IMR-90 (cell line): ENCODE results near the gene DSCAML1. TPM values are rescaled to one million over a fixed set of nuclear protein-coding genes. Genes with fewer than 3 reads are reported as not detected.

ENCODE experiments used
- ATAC-seq: fragments of 200-7000 bp; cut with Tn5 transposase; 2 replicates; pipeline ENCODE4 v1.9.1; 2020; ENCODE audit warnings: low read depth, mild to moderate bottlenecking, moderate library complexity
- BruUV-seq: library from RNA; stranded (reverse); fragments of 400-500 nt; replicated peaks from 2 replicates; lab custom pipeline; 2021; lab: Mats Ljungman, UMichigan
- CTCF ChIA-PET: fragments of 300-600 bp; formaldehyde crosslinking; extraction: SDS; loops from one replicate; lab custom pipeline; 2021; ENCODE audit warnings: antibody characterized with exemption; lab: Yijun Ruan, JAX
- POLR2A ChIA-PET: fragments of 300-600 bp; sonication (Branson Sonifier 250); formaldehyde crosslinking; loops from one replicate; lab custom pipeline; 2022; ENCODE audit warnings: antibody characterized with exemption; ENCODE audit not compliant: unreplicated experiment; lab: Charles Lee
- DNase-seq: peaks from one replicate; pipeline ENCODE4 v3.0.0; 2013
- H2AFZ ChIP-seq: replicated peaks from 2 replicates; pipeline ENCODE3; 2013; ENCODE audit warnings: low read length, mild to moderate bottlenecking; ENCODE audit not compliant: poor library complexity
- H2AK5ac ChIP-seq: 2 replicates; pipeline ENCODE4 v1.6.1; 2013; ENCODE audit warnings: low read depth, low read length, inconsistent platforms
- H2AK9ac ChIP-seq: replicated peaks from 2 replicates; pipeline ENCODE3; 2013; ENCODE audit warnings: mild to moderate bottlenecking, low read depth, low read length, moderate library complexity; ENCODE audit not compliant: poor library complexity
- H2BK120ac ChIP-seq: 2 replicates; pipeline ENCODE4 v1.6.1; 2013; ENCODE audit warnings: low read depth, low read length, inconsistent platforms
- H2BK15ac ChIP-seq: 3 replicates; pipeline ENCODE4 v1.6.1; 2013; ENCODE audit warnings: low read depth, low read length, inconsistent platforms
- H2BK20ac ChIP-seq: 2 replicates; pipeline ENCODE4 v1.6.1; 2013; ENCODE audit warnings: low read depth, mild to moderate bottlenecking, inconsistent platforms, low read length, moderate library complexity
- H2BK5ac ChIP-seq: 2 replicates; pipeline ENCODE4 v1.6.1; 2013; ENCODE audit warnings: mild to moderate bottlenecking, low read depth, low read length, inconsistent platforms; ENCODE audit not compliant: poor library complexity, severe bottlenecking
- H3K14ac ChIP-seq: replicated peaks from 2 replicates; pipeline ENCODE4 v1.6.1; 2013; ENCODE audit warnings: low read depth, low read length, inconsistent platforms
- H3K18ac ChIP-seq: 2 replicates; pipeline ENCODE4 v1.6.1; 2013; ENCODE audit warnings: low read depth, low read length, control low read depth
- H3K23ac ChIP-seq: 2 replicates; pipeline ENCODE4 v1.6.1; 2013; ENCODE audit warnings: low read depth, low read length, inconsistent platforms
- H3K27ac ChIP-seq: 2 replicates; pipeline ENCODE4 v1.5.1; 2013; ENCODE audit warnings: mild to moderate bottlenecking, control low read depth, low read length; ENCODE audit not compliant: insufficient read depth
- H3K27me3 ChIP-seq: 2 replicates; pipeline ENCODE4 v1.6.1; 2013; ENCODE audit warnings: low read length; ENCODE audit not compliant: control insufficient read depth, insufficient read depth
- H3K36me3 ChIP-seq: 2 replicates; pipeline ENCODE4 v1.6.1; 2013; ENCODE audit warnings: low read length, mixed read lengths; ENCODE audit not compliant: control insufficient read depth, insufficient read depth
- H3K4ac ChIP-seq: 2 replicates; pipeline ENCODE4 v1.6.1; 2013; ENCODE audit warnings: low read depth, low read length, inconsistent platforms
- H3K4me1 ChIP-seq: 2 replicates; pipeline ENCODE4 v1.6.1; 2013; ENCODE audit warnings: low read length, mixed read lengths; ENCODE audit not compliant: control insufficient read depth, insufficient read depth
- H3K4me2 ChIP-seq: 2 replicates; pipeline ENCODE4 v1.6.1; 2013; ENCODE audit warnings: low read depth, mild to moderate bottlenecking, control low read depth, low read length, moderate library complexity
- H3K4me3 ChIP-seq: 2 replicates; pipeline ENCODE4 v1.5.1; 2013; ENCODE audit warnings: low read depth, mild to moderate bottlenecking, control low read depth, low read length, moderate library complexity; ENCODE audit not compliant: insufficient read depth
- H3K56ac ChIP-seq: 2 replicates; pipeline ENCODE4 v1.6.1; 2013; ENCODE audit warnings: low read length, inconsistent platforms; ENCODE audit not compliant: insufficient read depth; ENCODE audit errors: extremely low read depth
- H3K79me1 ChIP-seq, 2 experiments: 2 replicates each; pipeline ENCODE4 v1.6.1; 2013; ENCODE audit warnings: low read length in 2 of 2, inconsistent platforms in 1 of 2, low read depth in 1 of 2
- H3K9ac ChIP-seq: 2 replicates; pipeline ENCODE4 v1.6.1; 2013; ENCODE audit warnings: low read depth, low read length, control low read depth
- H3K9me1 ChIP-seq: 2 replicates; pipeline ENCODE4 v1.6.1; 2013; ENCODE audit warnings: low read length, inconsistent platforms; ENCODE audit not compliant: insufficient read depth
- H3K9me3 ChIP-seq: 2 replicates; pipeline ENCODE4 v1.6.1; 2013; ENCODE audit warnings: low read length; ENCODE audit not compliant: control insufficient read depth, insufficient read depth
- H4K20me1 ChIP-seq: 2 replicates; pipeline ENCODE4 v1.6.1; 2013; ENCODE audit warnings: low read length, inconsistent platforms; ENCODE audit not compliant: insufficient read depth
- H4K5ac ChIP-seq: 2 replicates; pipeline ENCODE4 v1.6.1; 2013; ENCODE audit warnings: mild to moderate bottlenecking, low read depth, low read length, control low read depth
- H4K8ac ChIP-seq, 2 experiments: 2 replicates each; pipeline ENCODE4 v1.6.1; 2013; ENCODE audit warnings: low read depth in 2 of 2, low read length in 2 of 2, control low read depth in 1 of 2, inconsistent platforms in 1 of 2
- H4K91ac ChIP-seq: 2 replicates; pipeline ENCODE4 v1.6.1; 2013; ENCODE audit warnings: low read depth, low read length, inconsistent platforms; ENCODE audit not compliant: insufficient read depth
- BHLHE40 ChIP-seq: fragments of 150-350 bp; IDR thresholded peaks from 2 replicates; pipeline ENCODE4 v1.6.1; 2016; ENCODE audit warnings: mild to moderate bottlenecking, low read depth, low read length
- CEBPB ChIP-seq: IDR thresholded peaks from 2 replicates; pipeline ENCODE4 v1.6.1; 2012; ENCODE audit warnings: low read depth, low read length, improper control_type of control experiment
- CHD1 ChIP-seq: IDR thresholded peaks from 2 replicates; pipeline ENCODE4 v1.6.1; 2012; ENCODE audit warnings: low read depth, low read length, improper control_type of control experiment
- CTCF ChIP-seq: conservative IDR thresholded peaks from 2 replicates; pipeline ENCODE4 v1.5.1; 2012; ENCODE audit warnings: mild to moderate bottlenecking, low read depth, low read length, improper control_type of control experiment
- ELK1 ChIP-seq: fragments of 150-350 bp; IDR thresholded peaks from 2 replicates; pipeline ENCODE4 v1.6.1; 2016; ENCODE audit warnings: low read depth, mild to moderate bottlenecking, low read length, moderate library complexity, borderline replicate concordance
- FOS ChIP-seq: fragments of 150-350 bp; IDR thresholded peaks from 2 replicates; pipeline ENCODE4 v1.6.1; 2016; ENCODE audit warnings: low read depth, low read length
- MAFK ChIP-seq: IDR thresholded peaks from 2 replicates; pipeline ENCODE4 v1.6.1; 2012; ENCODE audit warnings: low read depth, low read length, improper control_type of control experiment
- MAZ ChIP-seq: IDR thresholded peaks from 2 replicates; pipeline ENCODE4 v1.6.1; 2012; ENCODE audit warnings: low read depth, mild to moderate bottlenecking, low read length, improper control_type of control experiment, moderate library complexity, borderline replicate concordance
- MXI1 ChIP-seq: IDR thresholded peaks from 2 replicates; pipeline ENCODE4 v1.6.1; 2012; ENCODE audit warnings: low read depth, mild to moderate bottlenecking, low read length, moderate library complexity, borderline replicate concordance
- NFE2L2 ChIP-seq: fragments of 150-350 bp; IDR thresholded peaks from 2 replicates; pipeline ENCODE4 v1.6.1; 2016; ENCODE audit warnings: low read depth, mild to moderate bottlenecking, low read length
- POLR2A ChIP-seq: IDR thresholded peaks from 2 replicates; pipeline ENCODE4 v1.6.1; 2012; ENCODE audit warnings: mild to moderate bottlenecking, low read depth, low read length
- RAD21 ChIP-seq: IDR thresholded peaks from 2 replicates; pipeline ENCODE4 v1.6.1; 2012; ENCODE audit warnings: low read length, improper control_type of control experiment
- RCOR1 ChIP-seq: IDR thresholded peaks from 2 replicates; pipeline ENCODE4 v1.6.1; 2012; ENCODE audit warnings: mild to moderate bottlenecking, low read length, improper control_type of control experiment; ENCODE audit not compliant: insufficient replicate concordance
- RFX5 ChIP-seq: IDR thresholded peaks from 2 replicates; pipeline ENCODE4 v1.8.0; 2012; ENCODE audit warnings: low read depth, mild to moderate bottlenecking, low read length, moderate library complexity
- SMC3 ChIP-seq: fragments of 150-350 bp; IDR thresholded peaks from 2 replicates; pipeline ENCODE4 v1.6.1; 2016; ENCODE audit warnings: low read depth, mild to moderate bottlenecking, antibody characterized with exemption, low read length, moderate library complexity
- USF2 ChIP-seq: fragments of 150-350 bp; IDR thresholded peaks from 2 replicates; pipeline ENCODE4 v1.6.1; 2017; ENCODE audit warnings: mild to moderate bottlenecking, antibody characterized with exemption, low read length, low read depth
- WGBS, 2 experiments: methylation state at CpG; one replicate each; pipeline versions ENCODE4 v1.1.5 to v1.1.7; 2013; ENCODE audit warnings: missing lambda C conversion rate in 2 of 2; ENCODE audit not compliant: insufficient read length in 1 of 2; ENCODE audit errors: extremely low coverage in 2 of 2; 5-methylcytosine and 5-hydroxymethylcytosine counted together
- dilution Hi-C: fragments of 300-500 bp; cut with HindIII; formaldehyde crosslinking; loops from one replicate; pipeline ENCODE4 v1.14.3; 2018; ENCODE audit warnings: low sequenced_read_pairs; ENCODE audit not compliant: unreplicated experiment
- in situ Hi-C: fragments of 300-500 bp; cut with MboI; formaldehyde crosslinking; loops from 3 replicates; pipeline ENCODE4 v1.14.3; 2019; ENCODE audit warnings: low sequenced_read_pairs, inconsistent platforms, mixed read lengths
- intact Hi-C: fragments of 100-400 bp; cut with micrococcal nuclease; formaldehyde crosslinking; loops from 2 replicates; pipeline ENCODE4 v1.10.0; 2022
- polyA plus RNA-seq, 3 experiments: library from polyadenylated mRNA; depleted of rRNA; stranded (reverse); fragments of >200 nt; gene quantifications; 2 replicates each; pipeline ENCODE4 v1.2.3, GENCODE V29; 2012; ENCODE audit warnings: low replicate concordance in 1 of 3
- total RNA-seq: library from RNA; depleted of rRNA; stranded (reverse); fragments of >200 nt; gene quantifications from 2 replicates; pipeline ENCODE4 v1.2.3, GENCODE V29; 2012

DSCAML1 gene
- total and polyA plus RNA-seq, 2 of the 4 experiments (the other 2 are of a cell fraction): not detected

GRCh38 chr11:117471776-117472175 lies 325.2 kb downstream of the DSCAML1 start:
- Histone ChIP-seq H4K20me1 (no peaks in the 10 kb centered on the region), H3K14ac (no peak overlapping the region), H2AK9ac (no peak overlapping the region), H2BK120ac (no peak overlapping the region), H3K36me3 (no peaks in the 10 kb centered on the region), H3K79me1 (no peaks in the 10 kb centered on the region), H3K27ac (no peak overlapping the region), H2BK5ac (no peak overlapping the region), H4K5ac (no peak overlapping the region), H3K56ac (no peak overlapping the region), H3K4me2 (no peak overlapping the region), H3K27me3 (peaks cover 16% of the 10 kb centered on the region), H2BK20ac (no peak overlapping the region), H2BK15ac (no peak overlapping the region), H3K18ac (no peak overlapping the region), H2AFZ (no peak overlapping the region), H3K23ac (no peak overlapping the region), H3K9me3 (no peaks in the 10 kb centered on the region), H3K9ac (no peak overlapping the region), H2AK5ac (no peak overlapping the region), H3K4ac (no peak overlapping the region), H3K4me3 (no peak overlapping the region), H3K4me1 (no peaks in the 10 kb centered on the region), H3K9me1 (no peaks in the 10 kb centered on the region), H4K8ac (no peak overlapping the region), H4K91ac (no peak overlapping the region)
- in situ Hi-C loops (no loop called here), intact Hi-C loops (no loop called here), dilution Hi-C loops (no loop called here)
- TF ChIP-seq RAD21 (no peak), ELK1 (no peak), MXI1 (no peak), CTCF (no peak), NFE2L2 (no peak), MAFK (no peak), SMC3 (no peak), MAZ (no peak), BHLHE40 (no peak), POLR2A (no peak), RFX5 (no peak), RCOR1 (no peak), CEBPB (no peak), CHD1 (no peak), USF2 (no peak), FOS (no peak)
- no CpG with 5 or more reads among the region's 7 CpGs for WGBS, 2 experiments
- no peak for ATAC-seq
- POLR2A ChIA-PET: no interaction called here
- CTCF ChIA-PET: no interaction called here
- BruUV-seq: no TSS peak
- DNase-seq: no peak
